AG04449 (cell line): Measurements from ENCODE around the gene SMAD1.
"Not testable (repeated sequence)": the region's sequence is repeated elsewhere in the genome, so short reads cannot be mapped to it uniquely, and the experiment has no call there.

Experiments
- CTCF ChIA-PET: fragments of 350-600 bp; formaldehyde crosslinking; extraction: SDS; loops from one replicate; lab custom pipeline; 2021; ENCODE audit warnings: antibody characterized with exemption; lab: Yijun Ruan, JAX
- POLR2A ChIA-PET: fragments of 400-600, 350-600 bp; formaldehyde crosslinking; extraction: SDS; loops from one replicate; lab custom pipeline; 2020; ENCODE audit warnings: antibody characterized with exemption, inconsistent platforms; lab: Yijun Ruan, JAX
- DNase-seq: peaks from one replicate; pipeline ENCODE4 v3.0.0-alpha.2; 2010; ENCODE audit warnings: low read depth, low spot score
- H3K4me3 ChIP-seq: 2 replicates; pipeline ENCODE4 v1.5.1; 2011; ENCODE audit warnings: low read depth, mild to moderate bottlenecking, control low read depth, low read length
- CTCF ChIP-seq: IDR thresholded peaks from one replicate; pipeline ENCODE4 v1.5.1; 2011; ENCODE audit warnings: mild to moderate bottlenecking, moderate library complexity, low read length, control low read depth, inconsistent platforms; ENCODE audit not compliant: insufficient read depth; ENCODE audit errors: missing control alignments

SMAD1 gene

DNA sequence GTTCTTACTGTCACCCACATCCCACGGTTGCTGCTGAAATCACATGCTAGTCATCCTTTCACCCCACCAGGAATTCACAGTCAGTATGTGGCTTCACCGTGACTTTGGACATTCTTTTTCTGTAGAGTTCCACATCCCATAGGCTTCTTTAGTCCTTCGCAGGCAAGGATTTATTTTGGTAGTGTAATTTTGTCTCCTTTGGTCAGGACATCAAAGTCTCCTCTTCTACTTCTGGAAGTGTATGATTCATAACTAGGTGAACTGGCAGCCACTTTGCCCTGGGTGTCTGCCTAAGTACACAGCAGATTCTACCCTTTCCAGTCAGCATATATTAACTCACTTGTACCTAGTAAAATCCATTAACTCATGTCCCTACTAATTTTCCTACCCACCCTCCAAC is 99.3 kb downstream of the SMAD1 start:
- POLR2A ChIA-PET: no interaction called here
- no peak for DNase-seq
- CTCF ChIA-PET: interaction anchor here (0.9 to 1.3 kb wide), 2 partner anchors 24 to 28 kb away, joined by 3 read pairs; no protein-coding TSS in a partner anchor
- H3K4me3 ChIP-seq: no peak overlapping the region
- no peak for TF ChIP-seq CTCF

DNA sequence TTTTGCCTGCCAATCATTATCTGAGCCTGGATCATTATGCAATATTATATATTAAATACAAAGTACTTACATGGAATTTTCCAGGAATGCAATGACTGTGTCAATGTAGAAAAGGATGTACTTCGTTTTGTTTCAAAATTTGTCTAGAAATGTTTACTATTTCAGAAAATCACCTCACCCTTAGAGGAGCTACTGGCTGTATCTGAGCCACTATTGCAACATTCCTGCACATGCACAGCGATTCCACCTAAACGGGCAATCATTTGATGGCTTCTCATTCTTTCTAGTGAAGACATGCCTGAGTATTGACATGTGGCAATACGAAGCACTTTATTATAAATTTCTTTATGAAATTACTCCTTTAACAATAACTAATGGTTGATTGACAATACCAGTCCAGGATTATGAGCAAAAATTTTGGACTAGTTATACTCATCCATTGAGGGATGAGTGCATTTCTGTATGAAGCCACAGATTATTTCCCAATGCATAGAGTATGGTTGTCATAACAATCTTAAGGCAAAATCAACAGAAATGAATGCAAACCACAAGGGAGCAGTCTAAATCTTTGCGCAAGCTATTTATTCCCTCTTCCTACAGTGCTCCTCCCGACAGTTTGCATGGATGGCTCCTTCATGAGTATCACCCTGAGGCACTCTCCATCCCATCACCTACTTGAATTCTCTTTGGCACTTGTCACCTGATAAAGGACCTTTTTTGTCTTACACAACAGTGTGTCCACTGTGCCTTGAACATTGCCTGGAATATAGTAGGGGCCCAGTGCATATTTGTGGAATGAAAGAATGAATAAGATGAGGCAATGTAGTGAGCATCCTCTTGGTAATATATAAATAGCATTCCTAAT is 101.8 kb downstream of the SMAD1 start:
- no peak for DNase-seq
- ChIA-PET POLR2A (no interaction called here), CTCF (no interaction called here)
- H3K4me3 ChIP-seq: no peak overlapping the region
- TF ChIP-seq CTCF: no peak

DNA sequence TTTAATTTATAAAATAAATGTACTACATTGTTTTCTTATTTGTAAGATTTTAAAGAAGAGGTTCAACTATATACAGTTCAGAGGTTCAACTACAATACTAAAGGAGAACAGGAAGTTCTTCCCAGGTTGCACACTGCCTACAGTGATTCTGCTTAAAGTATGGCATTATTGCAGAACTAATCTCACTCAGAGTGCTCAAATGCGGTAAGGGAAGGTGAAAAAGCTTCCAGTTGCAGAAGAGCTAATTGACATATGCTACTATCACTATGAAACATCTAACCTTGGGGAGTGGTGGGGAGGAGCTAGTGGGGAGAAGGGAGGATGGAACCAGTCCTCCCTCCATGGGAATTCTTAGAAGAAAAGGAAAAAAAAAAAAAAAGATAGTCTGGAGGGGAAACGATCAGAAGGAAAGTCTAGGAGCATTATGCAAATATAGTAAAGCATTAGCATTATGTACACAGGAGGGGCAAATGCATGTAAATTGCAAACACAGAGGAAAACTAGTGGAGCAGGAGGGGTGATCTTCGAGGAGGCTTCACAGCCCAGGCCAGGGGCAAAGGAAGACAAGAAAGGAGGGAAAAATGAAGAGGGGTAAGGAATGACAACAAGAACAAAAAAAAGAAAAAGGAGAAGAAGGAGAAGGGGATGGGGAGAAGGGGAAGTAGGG is 105.6 kb downstream of the SMAD1 start:
- ChIA-PET POLR2A (no interaction called here), CTCF (interaction anchor here (0.8 kb wide), 1 partner anchor 29 kb away, joined by 4 read pairs; no protein-coding TSS in a partner anchor)
- no peak for DNase-seq
- no peak for TF ChIP-seq CTCF
- no peak overlapping the region for H3K4me3 ChIP-seq

DNA sequence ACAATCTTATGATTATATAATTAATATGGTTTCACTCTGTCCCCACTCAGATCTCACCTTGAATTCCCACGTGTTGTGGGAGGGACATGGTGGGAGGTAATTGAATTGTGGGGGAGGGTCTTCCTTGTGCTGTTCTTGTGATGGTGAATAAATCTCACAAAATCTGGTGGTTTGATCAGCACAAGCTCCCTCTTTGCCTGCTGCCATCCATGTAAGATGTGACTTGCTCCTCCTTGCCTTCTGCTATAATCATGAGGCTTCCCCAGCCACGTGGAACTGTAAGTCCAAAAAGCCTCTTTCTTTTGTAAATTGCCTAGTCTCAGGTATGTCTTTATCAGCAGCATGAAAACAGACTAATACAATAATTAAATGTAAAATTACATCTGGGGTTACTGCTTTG is 107.7 kb downstream of the SMAD1 start:
- CTCF ChIA-PET: interaction anchor here (2.9 kb wide), 1 partner anchor 20 kb away, joined by 9 read pairs; no protein-coding TSS in a partner anchor
- DNase-seq: not testable (repeated sequence)

DNA sequence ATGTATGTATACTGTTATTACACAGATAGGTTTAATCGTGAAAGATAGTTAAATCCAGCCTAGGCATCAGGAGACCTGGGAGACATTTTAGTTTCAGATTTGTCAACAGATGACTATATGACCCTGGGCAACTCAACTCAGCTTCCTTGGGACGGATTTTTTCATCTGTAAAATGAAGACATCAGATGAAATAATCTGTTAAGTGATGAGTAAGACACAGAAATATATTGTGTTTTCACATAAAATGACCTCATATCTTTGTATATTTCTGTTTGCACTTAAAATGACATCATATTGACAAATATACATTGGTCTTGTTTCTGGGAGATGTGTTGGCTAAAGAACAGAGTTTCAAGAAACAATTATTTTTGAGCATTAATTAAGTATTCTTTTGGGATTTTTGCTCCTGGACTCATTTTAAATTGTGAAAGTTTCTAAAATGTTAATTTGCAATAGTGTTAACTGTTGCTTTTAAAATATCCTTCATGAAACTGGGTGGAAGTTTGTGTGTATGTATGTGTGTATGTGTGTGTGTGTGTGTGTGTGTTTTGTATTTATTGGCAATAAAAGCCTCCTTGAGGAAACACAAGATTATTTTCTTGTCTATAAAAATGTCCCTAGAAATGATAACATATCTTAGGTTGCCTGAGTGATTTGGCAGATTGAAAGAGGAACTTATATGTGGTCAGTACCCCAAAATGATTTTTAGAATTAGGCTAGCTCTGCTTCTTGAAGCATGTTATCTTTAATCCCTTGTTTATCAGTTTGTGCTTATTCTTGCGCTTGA is 108.5 kb downstream of the SMAD1 start:
- DNase-seq: no peak
- POLR2A ChIA-PET: no interaction called here

More for the DNA sequence above, 107.7 kb downstream of the SMAD1 start:
- H3K4me3 ChIP-seq, POLR2A ChIA-PET: not testable (repeated sequence)

More for the DNA sequence above, 108.5 kb downstream of the SMAD1 start:
- TF ChIP-seq CTCF: no peak
- no peak overlapping the region for H3K4me3 ChIP-seq
- CTCF ChIA-PET: interaction anchor here (1.2 to 2.9 kb wide), 2 partner anchors 19 to 374 kb away, joined by 6 to 9 read pairs; no protein-coding TSS in a partner anchor
